Endodermal cell (in vitro differentiated cells): ENCODE results near the gene CSRP2. TPM values are rescaled to one million over a fixed set of nuclear protein-coding genes. Genes with fewer than 3 reads are reported as not detected.
A peak's percentile ranks its signal among the peaks of the same experiment; 100 is the strongest.

Experiments used
- DNase-seq: peaks from one replicate; pipeline ENCODE4 v3.0.0-alpha.2; 2017
- H3K27ac ChIP-seq: 2 replicates; pipeline ENCODE4 v1.5.1; 2013; ENCODE audit warnings: mild to moderate bottlenecking, low read depth, low read length, moderate library complexity
- H3K27me3 ChIP-seq: 2 replicates; pipeline ENCODE4 v1.6.1; 2013; ENCODE audit warnings: mild to moderate bottlenecking, low read length, moderate library complexity; ENCODE audit not compliant: insufficient read depth, control insufficient read depth, poor library complexity, severe bottlenecking
- H3K36me3 ChIP-seq: 2 replicates; pipeline ENCODE4 v1.7.0; 2013; ENCODE audit warnings: mild to moderate bottlenecking, low read length, moderate library complexity; ENCODE audit not compliant: control insufficient read depth, insufficient read depth
- H3K4me1 ChIP-seq: one replicate; pipeline ENCODE4 v1.7.0; 2013; ENCODE audit warnings: low read length; ENCODE audit not compliant: control insufficient read depth, insufficient read depth
- H3K4me3 ChIP-seq: 2 replicates; pipeline ENCODE4 v1.5.1; 2013; ENCODE audit warnings: mild to moderate bottlenecking, low read length, moderate library complexity
- H3K9ac ChIP-seq: 2 replicates; pipeline ENCODE4 v1.6.1; 2013; ENCODE audit warnings: mild to moderate bottlenecking, low read length, moderate library complexity; ENCODE audit not compliant: poor library complexity, severe bottlenecking; ENCODE audit errors: extremely low read depth
- H3K9me3 ChIP-seq: 2 replicates; pipeline ENCODE4 v1.6.1; 2013; ENCODE audit warnings: mild to moderate bottlenecking, low read length, moderate library complexity; ENCODE audit not compliant: control insufficient read depth
- H3K27ac Mint-ChIP-seq: 2 replicates; pipeline ENCODE4 v1.8.0; 2020; ENCODE audit warnings: mixed read lengths
- H3K27me3 Mint-ChIP-seq: 2 replicates; pipeline ENCODE4 v1.8.0; 2021; ENCODE audit warnings: mild to moderate bottlenecking, mixed read lengths; ENCODE audit not compliant: insufficient read depth
- H3K36me3 Mint-ChIP-seq: 2 replicates; pipeline ENCODE4 v1.8.0; 2020; ENCODE audit warnings: low read depth, mixed read lengths
- H3K4me1 Mint-ChIP-seq: 2 replicates; pipeline ENCODE4 v1.8.0; 2020; ENCODE audit warnings: mixed read lengths
- H3K4me3 Mint-ChIP-seq: 2 replicates; pipeline ENCODE4 v1.8.0; 2020; ENCODE audit warnings: mild to moderate bottlenecking, moderate library complexity, mixed read lengths
- H3K9me3 Mint-ChIP-seq: 2 replicates; pipeline ENCODE4 v1.8.0; 2020; ENCODE audit warnings: mild to moderate bottlenecking, mixed read lengths
- CTCF ChIP-seq: fragments of 200-600 bp; sonication (generic); conservative IDR thresholded peaks from 2 replicates; pipeline ENCODE4 v1.5.0; 2021; ENCODE audit warnings: antibody characterized with exemption, mild to moderate bottlenecking
- WGBS, 2 experiments: methylation state at CpG; one replicate each; pipeline versions ENCODE4 v1.1.5 to v1.1.7; 2013; ENCODE audit warnings: missing lambda C conversion rate in 2 of 2, mixed read lengths in 1 of 2; ENCODE audit not compliant: insufficient coverage in 1 of 2, insufficient read length in 1 of 2; 5-methylcytosine and 5-hydroxymethylcytosine counted together
- total RNA-seq, 2 donors: library from RNA; stranded (reverse); fragmentation: NEBNext Ultra II Directional in 1 of 2; extraction: Animal tissue kit (Norgen Biotek cat#: 25700) in 1 of 2; gene quantifications; 2 replicates in 1 of 2; 3 replicates in 1 of 2; pipeline ENCODE4 v1.2.1, GENCODE V29; 2021

The CSRP2 gene
- total RNA-seq, 2 donors from 2014 or later: 74.7 to 121 TPM

- peak overlapping the region; percentile 81 for H3K9ac ChIP-seq
- no peaks in the 10 kb centered on the region for H3K9me3 ChIP-seq
- peak; percentile 92 for DNase-seq
- Mint-ChIP-seq H3K36me3 (no peaks in the 10 kb centered on the region), H3K9me3 (no peaks in the 10 kb centered on the region), H3K27ac (peak overlapping the region; percentile 97), H3K4me1 (peaks cover 30% of the 10 kb centered on the region), H3K4me3 (peak overlapping the region; percentile 88), H3K27me3 (peaks cover 10% of the 10 kb centered on the region)
- peaks cover 6% of the 10 kb centered on the region for H3K4me1 ChIP-seq
- no peaks in the 10 kb centered on the region for H3K36me3 ChIP-seq
- peaks cover 15% of the 10 kb centered on the region for H3K27me3 ChIP-seq
- peak overlapping the region; percentile 86 for H3K27ac ChIP-seq
- WGBS, 2 experiments: 0% methylated on average over 5 to 44 of the region's 44 CpGs
- TF ChIP-seq CTCF: peak; percentile 71
- peak overlapping the region; percentile 90 for H3K4me3 ChIP-seq
These were observed 520 bp downstream of the CSRP2 start for GRCh38 chr12:76878099-76878898.

DNA sequence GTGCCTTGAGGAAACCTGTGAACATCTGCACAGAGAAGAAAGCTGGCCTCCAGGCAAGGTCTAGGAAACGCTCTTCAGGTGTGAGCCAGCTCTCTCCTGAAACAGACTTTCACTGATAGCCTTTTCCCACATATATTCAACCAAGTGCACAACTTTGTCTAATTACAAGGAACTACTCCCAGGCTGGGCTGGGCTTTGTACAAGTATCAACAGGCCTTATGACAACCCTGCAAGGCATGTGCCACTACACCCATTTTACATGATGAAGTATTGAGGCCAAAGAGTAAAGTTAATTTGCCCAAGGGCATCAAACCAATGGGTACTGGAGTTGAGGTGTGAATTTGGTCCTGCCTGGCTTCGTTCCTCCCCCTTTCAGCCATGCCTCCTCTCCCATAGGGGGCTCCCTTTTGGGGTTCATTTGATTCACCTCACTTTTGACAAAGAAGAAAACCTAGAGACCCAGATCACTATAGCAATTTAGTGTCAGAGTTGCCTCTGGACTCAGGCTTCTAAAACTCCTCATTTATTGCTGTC lies 2.1 kb downstream of the CSRP2 start:
- Mint-ChIP-seq H3K27ac (no peak overlapping the region), H3K27me3 (peaks cover 10% of the 10 kb centered on the region), H3K4me1 (peaks cover 25% of the 10 kb centered on the region), H3K4me3 (no peak overlapping the region), H3K36me3 (no peaks in the 10 kb centered on the region), H3K9me3 (no peaks in the 10 kb centered on the region)
- Histone ChIP-seq H3K4me3 (peak overlapping the region; percentile 90), H3K27ac (no peak overlapping the region), H3K9me3 (no peaks in the 10 kb centered on the region), H3K27me3 (peaks cover 8% of the 10 kb centered on the region), H3K36me3 (no peaks in the 10 kb centered on the region), H3K4me1 (peaks cover 6% of the 10 kb centered on the region), H3K9ac (no peak overlapping the region)
- no peak for DNase-seq
- WGBS, 2 experiments: 90 to 93% methylated on average over 2 of the region's 2 CpGs
- no peak for TF ChIP-seq CTCF

- TF ChIP-seq CTCF: no peak
- Mint-ChIP-seq H3K4me3 (no peak overlapping the region), H3K4me1 (peaks cover 17% of the 10 kb centered on the region), H3K9me3 (no peaks in the 10 kb centered on the region), H3K27ac (no peak overlapping the region), H3K36me3 (no peaks in the 10 kb centered on the region), H3K27me3 (no peaks in the 10 kb centered on the region)
- no peak overlapping the region for H3K9ac ChIP-seq
- H3K36me3 ChIP-seq: no peaks in the 10 kb centered on the region
- H3K9me3 ChIP-seq: no peaks in the 10 kb centered on the region
- 88 to 100% methylated on average over 4 to 9 of the region's 11 CpGs for WGBS, 2 experiments
- H3K4me3 ChIP-seq: no peak overlapping the region
- DNase-seq: peak; percentile 90
- no peaks in the 10 kb centered on the region for H3K4me1 ChIP-seq
- H3K27me3 ChIP-seq: no peaks in the 10 kb centered on the region
- no peak overlapping the region for H3K27ac ChIP-seq
These were observed 4.2 kb downstream of the CSRP2 start for GRCh38 chr12:76874491-76875190.
